NCI-H2081 (cell line): Measurements from ENCODE around the gene HOXA10.

ENCODE experiments used
- DNase-seq, 2 experiments: peaks; one replicate each; lab custom pipeline; 2025; lab: John Stamatoyannopoulos, UW

The HOXA10 gene

GRCh38 chr7:27173956-27174873 lies at the start of gene HOXA10:
TSS of gene HOXA10 (minus strand) at chr7:27174320. CDS start at chr7:27174306, 14 bp downstream.
- DNase-seq, result peak; percentile 54 to 74

DNA sequence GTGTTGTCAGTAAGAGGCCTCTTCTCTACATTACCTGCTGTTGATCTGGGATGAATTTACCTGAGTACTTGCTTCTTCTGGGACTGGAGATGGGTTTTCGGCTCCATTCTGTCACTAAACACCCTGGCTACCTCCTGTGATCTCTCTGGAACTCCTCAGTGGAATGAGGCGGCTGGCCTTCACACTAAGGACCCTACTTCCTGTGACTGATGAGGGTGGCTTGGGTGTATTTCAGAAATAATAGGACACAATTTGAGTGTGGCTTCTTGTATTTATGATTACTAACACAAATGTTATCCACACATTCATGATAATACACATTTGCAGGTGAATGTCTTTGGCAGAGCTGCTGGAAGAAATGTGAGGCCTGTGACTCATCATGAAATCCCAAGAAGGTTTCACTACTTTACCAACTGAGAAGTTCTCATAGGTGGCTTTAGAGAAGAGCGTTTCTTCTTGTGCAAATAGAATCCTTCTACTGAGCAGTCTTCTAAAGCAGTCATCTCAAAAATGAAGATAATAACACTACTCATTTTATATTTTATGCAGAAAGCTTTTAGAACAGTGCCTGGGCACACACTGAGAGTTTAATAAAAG lies 47.2 kb upstream of the HOXA10 start:
- no peak for DNase-seq

GRCh38 chr7:27220440-27220955 lies 46.4 kb upstream of the HOXA10 start:
- DNase-seq, result no peak

- no peak for DNase-seq
These were observed 45.7 kb upstream of the HOXA10 start for GRCh38 chr7:27219821-27220220.

DNA sequence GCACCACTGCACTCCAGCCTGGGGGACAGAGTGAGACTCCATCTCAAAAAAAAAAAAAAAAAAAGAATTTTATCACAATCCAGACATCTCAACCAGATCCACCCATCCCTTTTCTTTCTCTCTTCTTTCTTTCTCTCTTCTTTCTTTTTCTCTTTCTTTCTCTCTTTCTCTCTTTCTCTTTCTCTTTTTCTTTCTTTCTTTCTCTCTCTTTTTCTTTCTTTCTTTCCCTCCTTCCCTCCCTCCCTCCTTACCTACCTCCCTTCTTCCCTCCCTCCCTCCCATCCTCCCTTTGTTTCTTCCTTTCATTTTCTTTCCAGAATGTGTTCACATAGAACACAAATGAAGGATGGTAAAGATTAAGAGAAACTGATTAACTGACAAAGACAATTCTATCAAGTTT lies 43.8 kb upstream of the HOXA10 start:
- DNase-seq, result no peak

DNA sequence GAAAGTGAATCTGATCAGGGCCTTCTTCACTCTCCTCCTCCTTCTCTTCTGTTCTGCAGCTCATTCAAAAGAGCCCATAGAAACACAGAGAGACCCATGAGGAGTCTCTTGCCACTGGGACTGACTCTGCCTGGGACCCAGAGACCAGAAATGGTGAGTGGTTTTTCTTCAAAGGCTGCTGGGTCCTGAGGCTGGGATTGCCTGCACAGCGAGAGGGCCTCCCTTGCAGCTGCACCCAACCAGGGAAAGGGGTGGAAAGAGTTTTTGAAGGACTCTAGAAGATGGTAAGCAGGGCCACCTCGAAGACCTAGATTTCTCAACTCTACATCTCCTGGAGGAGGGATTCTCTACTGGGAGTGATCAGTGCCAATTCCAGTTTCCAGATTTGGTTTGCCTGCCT lies 41.2 kb upstream of the HOXA10 start:
- DNase-seq, result no peak

GRCh38 chr7:27214239-27214950 lies 40.3 kb upstream of the HOXA10 start:
- no peak for DNase-seq

DNA sequence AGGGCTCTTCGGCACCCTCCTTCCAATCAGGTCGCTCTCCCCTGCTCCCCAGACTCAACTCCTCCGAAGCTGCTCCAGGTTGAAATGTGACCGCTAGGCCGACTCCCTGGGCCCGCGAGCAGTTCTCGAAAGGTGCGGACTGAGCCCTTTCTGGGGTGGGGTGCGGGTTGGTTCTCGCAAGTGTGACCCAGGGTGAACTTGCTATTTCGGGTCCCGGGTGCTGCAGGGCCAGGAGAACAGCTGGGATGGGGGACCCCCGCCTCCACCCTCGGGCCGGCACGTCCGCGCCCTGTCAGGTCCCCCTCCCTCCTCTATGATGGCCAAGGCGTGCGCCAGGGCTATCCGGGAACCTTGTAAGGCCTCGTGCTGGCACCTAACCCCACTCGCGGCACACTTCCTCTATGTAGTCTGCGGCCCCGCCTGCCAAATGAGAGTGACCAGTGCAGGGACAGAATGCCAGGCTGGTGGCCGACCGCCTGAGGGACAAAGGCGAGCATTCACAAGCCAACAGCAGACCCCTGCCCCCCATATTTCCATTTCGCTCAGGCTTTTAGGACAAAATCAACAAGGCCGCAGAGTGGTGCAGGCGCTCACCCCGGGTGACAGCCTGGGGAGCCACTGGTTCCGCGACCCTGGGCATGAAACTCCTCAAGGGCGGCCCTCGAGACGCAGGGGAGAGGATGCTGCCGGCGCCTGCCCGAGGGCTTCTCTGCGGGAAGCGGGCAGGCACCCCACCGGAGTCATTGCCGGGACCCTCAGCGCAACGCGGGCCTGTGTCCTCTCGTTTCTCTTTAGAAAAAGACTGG lies 39.5 kb upstream of the HOXA10 start:
- no peak for DNase-seq

GRCh38 chr7:27212497-27213432 lies 38.6 kb upstream of the HOXA10 start:
- DNase-seq, result peak; percentile 41 to 49

- no peak for DNase-seq
These were observed 37.7 kb upstream of the HOXA10 start for GRCh38 chr7:27211764-27212204.

GRCh38 chr7:27211084-27211446 lies 36.9 kb upstream of the HOXA10 start:
- no peak for DNase-seq

- DNase-seq, result no peak
These were observed 36.4 kb upstream of the HOXA10 start for GRCh38 chr7:27210441-27211083.

DNA sequence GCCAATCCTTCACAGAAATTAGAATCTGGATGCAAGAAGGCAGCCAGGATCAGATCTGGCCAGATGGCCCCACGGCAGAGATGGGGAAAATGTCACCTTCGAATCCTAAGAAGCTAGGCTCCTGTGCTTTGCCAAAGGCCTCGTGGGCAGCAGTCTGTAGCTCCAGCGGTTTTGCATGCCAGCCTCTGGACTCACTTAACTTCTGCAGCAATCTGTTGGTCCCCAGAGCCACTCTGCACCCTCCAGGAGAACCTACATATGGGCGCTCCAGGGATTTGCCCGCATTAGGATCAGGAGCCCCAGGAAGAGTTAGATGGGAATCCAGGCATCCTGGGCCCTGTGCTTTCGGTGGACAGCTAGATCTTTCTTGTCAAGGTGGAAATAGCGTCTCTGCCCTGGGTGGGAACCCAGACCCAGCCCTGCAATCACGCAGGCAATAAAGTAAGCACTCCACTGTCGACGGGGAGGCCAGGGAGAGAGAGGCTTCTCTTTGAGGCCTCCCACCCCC lies 35.9 kb upstream of the HOXA10 start:
- no peak for DNase-seq

- no peak for DNase-seq
These were observed 34.9 kb upstream of the HOXA10 start for GRCh38 chr7:27208998-27209397.

DNA sequence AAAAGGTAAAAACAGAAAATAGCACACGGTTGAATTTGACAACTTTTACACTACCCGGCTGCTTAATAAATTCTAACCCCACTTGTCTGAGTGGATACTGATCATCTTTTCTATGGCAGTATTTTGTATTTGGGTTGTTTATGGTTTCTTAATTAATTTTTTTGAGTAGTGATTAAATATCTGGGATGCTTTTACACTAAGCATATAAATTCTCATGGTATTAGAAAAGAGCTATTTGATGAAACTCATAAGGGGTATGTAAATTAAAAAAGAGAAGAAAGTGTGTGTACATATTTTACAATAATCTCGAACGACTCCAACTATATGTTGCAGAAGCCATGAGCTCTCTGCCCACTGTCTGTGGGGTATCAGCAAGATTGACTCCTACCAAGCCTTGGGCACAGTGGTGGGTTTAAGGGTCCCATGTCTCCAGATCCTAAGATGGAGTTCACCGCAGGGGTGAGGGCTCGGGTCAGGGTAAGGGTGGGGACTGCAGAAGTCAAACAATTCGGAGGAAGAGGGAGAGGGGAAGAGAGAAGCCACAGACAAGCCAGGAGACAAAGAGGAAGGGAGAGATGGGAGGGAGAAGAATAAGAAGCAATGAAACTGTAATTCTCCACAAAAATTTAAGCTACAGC lies 33.3 kb upstream of the HOXA10 start:
- DNase-seq, result no peak

- no peak for DNase-seq
These were observed 31.5 kb upstream of the HOXA10 start for GRCh38 chr7:27205325-27206280.

- DNase-seq, result no peak
These were observed 30.8 kb upstream of the HOXA10 start for GRCh38 chr7:27204851-27205322.
